Hypothalamus (tissue), 51 donors: ENCODE results near the gene TIGAR.

Source experiments
- DNase-seq, 51 donors: peaks; one replicate each; lab custom pipeline; 2025; lab: John Stamatoyannopoulos, UW

Gene TIGAR

DNA sequence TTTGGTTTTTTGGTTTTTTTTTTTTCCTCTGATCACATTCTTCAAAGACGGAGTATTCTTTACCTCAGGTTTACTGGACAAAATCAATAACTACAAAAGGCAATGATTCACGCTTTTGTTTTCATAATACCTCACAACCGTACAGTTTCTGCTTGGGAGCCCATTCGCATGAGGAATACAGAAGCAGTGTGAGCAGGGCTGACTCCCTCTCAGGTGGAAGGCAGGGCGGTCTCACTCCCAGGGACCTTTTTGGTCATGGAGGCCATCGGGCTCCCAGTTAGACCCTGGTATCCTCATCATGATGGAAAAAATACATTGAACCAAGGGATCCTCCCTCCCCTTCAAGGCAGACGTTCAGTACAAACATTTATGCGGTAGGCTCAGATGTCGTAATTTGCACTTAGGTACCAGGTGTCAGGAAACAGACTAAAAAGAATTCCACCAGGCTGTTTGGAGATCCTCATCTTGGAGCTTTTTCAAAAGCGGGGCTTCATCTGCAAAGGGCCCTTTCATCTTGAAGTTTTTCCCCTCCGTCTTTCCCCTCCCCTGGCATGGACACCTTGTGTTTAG is 19.0 kb upstream of the TIGAR start:
- DNase-seq, result no peak

DNA sequence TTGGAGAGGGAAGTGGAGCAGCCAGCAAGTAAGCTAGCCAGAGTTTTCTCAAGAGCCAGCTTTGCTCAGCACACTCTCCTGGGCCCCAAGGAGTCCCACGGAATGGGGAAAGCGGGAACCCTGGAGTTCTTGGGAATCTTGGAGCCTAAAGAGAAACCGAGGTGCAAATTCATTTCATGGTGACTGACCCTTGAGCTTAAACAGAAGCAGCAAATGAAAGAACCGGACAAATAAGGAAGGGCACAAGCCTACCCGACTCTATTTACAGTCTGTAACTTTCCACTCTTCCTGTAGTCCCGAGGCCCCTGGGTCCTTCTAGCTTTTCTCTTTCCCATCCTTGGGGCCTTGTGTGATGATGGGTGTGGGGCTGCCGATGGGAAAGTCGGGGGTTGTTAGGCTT is 18.1 kb upstream of the TIGAR start:
- DNase-seq, result no peak

DNA sequence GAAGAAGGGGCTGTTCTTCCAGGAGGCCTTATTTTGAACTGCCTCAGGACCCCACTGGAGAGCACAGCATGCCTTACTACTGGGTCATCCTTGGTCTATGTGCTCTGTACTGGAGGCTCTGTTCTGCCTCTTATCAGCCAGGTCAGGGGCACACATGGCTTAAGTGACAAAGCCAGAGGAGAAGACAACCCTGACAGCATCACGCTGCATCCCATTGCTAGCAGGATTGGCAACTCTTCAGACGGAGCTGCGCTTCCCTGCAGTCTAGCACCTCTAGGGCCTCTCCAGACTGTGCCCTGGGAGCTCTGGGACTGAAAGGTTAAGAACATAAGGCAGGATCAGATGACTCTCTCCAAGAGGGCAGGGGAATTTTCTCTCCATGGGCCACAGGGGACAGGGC is 17.3 kb upstream of the TIGAR start:
- no peak for DNase-seq

DNA sequence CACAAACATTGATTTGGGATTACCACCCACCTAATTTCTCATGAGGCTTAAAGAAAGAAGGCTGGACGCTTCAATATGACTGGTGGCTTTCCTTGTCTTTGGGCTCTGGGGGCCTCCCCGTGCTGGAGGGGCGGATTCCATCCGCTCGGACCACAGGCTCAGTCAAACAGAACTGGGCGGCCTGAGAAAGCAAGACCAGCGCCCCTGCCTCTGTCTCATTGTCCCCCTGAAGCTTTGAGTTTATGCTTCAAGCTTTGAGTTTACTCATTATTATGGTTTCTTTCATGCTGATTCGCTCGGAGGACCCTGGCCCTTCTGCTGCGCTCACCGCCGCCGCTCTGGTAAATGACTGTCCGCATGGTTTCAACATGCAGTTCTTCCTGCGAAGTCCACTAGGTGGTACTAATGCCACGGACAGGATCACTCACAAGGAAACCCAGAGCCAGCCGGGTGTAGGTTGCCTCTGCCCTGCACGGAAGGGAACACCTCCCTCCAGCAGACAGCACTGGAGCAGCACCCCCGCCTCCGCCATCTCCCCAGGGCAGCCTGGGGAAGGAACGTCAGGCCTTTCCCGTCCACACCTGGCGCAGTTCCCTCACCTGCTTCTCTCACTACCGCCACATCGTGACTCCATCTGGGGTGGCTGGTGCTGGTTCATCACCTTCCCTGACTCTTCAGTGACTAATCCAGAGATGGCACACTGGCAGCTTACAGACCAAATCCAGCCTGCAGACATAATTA is 13.2 kb upstream of the TIGAR start:
- DNase-seq, result peak in 35 of 51 donors; percentile 17 to 80 (median 46)

DNA sequence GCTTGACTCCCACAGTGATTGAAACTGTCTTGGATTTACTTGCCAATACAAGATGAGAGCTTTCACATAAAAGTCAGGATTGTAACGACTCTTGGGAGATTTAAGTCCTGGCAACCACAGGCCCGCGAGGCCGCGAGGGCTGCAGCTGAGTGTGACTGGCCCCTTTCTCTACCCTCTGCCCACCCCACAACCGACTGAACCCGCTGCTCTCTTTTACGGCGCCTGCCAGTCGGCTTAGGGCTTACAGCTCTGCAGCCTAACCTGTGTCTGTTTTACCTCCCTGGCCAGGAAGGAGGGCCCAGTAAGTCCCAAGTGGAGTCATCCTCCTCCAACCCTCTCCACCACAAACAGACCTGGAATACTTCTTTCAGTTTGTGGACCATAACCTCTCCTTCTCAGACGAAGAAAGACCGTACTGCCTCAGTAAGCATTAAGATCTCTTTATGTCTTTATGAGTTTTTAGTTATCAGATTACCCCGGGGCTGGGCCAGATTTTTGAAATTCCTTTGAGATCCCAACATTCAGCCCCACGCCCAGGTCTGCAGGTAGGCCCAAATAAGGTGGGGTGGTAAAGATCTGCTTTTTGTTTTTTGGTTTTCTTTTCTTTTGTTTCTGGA is 12.6 kb upstream of the TIGAR start:
- DNase-seq, result no peak

DNA sequence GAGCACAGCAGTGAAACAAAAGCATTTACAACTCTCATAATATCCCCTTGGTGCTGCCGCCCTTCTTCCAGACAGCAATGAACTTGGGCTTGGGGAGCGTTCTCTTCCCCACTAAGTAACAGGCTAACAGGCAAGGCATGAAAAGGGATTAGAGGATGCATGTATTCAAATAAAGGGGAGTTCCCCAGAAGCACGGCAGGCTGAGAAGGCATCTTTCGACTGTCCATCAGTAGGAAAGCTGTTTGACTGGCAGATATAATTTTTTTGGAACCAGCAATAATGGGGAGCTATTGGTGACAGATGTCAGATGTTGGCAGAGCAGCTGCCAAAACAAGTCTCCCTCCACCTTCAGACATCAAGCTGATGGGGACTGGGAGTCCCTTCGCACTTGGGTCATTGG is 9.2 kb upstream of the TIGAR start:
- no peak for DNase-seq

DNA sequence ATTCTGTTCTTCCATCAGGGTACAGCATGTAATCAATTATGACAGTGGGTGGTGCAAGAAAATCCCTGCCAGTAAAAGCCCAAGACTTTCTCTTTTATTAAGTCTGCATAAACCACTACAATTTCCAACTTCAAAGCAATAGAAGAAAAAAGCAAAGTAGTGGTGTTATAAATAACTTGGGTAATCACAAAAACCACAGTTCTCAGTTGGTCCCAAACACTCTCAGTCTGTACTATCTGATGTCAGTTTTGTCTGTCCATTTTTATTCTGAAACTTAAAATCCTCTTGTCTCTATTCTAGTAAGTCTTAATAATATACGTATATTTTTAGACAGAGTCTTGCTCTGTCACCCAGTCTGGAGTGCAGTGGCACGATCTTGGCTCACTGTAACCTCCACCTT is 8.8 kb upstream of the TIGAR start:
- no peak for DNase-seq

DNA sequence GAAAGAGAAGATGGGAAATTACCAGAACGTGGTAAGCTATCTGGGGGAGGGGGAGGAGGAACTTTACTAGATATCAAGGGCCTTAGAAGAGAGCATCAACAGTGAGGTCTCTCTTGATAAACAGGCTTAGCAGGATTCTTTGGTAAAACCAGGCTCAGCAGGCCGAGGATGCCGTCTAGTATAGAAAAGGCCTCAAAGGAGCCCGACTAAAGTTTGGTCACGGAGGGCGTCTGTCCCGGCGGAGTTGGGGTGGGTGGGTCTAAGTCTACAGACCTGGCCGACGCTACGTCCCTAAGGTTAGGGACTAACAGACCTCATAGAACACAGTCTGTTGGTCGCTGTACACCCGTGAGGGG is 538 bp upstream of the TIGAR start:
- no peak for DNase-seq

DNA sequence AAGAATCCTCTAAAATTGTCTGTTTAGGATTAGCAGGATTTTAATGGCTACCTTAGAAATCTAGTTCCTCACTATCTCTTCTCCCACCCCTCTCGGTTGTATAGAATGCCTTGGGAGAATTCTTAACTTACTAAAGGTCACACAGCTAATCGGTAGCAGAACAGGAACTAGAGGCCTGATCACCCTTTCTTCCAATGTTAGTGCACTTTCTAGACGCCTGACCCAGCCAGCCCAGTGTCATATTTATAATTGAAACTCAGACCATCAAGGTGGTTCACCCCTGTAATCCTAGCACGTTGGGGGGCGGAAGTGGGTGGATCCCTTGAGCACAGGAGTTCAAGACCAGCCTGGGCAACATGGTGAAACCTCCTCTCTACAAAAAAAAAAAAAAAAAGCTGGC is 1.7 kb downstream of the TIGAR start:
- no peak for DNase-seq

DNA sequence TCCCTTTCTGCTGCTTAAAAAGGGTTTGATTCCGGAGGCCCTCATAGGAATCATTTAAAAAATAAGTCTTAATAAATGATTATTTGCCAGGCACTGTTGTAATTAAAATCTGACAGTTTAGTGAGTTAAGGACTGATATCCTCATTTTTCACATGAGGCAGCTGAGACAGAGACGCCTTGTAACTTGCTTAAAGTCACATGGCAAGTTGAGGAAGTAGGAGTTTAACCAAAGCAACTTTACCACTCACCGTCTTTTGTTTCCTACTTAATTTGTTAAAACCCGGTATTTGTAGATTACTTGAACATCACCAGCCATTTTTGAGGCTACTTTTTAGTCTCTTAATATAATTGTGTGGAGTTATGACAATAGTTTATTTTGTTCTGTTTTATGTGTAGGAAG is 2.4 kb downstream of the TIGAR start:
- DNase-seq, result no peak

DNA sequence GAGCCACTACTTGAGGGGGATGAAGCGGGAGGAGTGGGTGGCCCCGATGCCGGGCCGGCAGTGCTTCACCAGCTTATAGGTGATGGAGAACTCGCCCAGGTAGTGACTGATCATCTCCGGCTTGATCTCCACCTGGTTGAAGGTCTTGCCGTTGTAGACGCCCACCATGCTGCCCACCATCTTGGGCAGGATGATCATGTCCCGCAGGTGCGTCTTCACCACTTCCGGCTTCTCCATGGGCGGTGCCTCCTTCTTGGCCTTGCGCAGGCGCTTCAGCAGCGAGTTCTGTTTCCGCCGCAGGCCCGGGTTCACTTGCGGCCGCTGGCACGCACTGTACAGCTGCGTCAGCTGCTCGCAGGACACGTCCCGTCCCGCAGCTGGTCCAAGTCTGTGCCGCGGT is 3.4 kb downstream of the TIGAR start:
- DNase-seq, result no peak

DNA sequence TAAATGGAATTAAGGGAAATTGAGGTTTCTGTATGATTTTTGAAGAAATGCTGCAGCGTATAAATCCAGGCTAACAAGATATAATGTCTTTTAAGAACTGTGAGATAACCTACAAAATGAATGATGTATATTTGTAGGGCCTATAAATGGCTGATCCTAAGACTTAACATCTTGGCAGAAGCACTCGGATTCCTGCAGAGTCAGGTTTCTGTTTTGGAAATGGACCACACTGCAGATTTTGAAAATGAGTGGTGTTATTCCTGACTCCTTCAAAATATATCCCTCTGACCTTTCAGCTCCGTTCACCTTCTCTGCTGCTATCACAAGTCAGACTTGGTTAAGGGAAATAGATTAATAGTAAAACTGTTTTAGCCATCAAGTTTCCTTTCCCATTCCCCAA is 5.0 kb downstream of the TIGAR start:
- no peak for DNase-seq

DNA sequence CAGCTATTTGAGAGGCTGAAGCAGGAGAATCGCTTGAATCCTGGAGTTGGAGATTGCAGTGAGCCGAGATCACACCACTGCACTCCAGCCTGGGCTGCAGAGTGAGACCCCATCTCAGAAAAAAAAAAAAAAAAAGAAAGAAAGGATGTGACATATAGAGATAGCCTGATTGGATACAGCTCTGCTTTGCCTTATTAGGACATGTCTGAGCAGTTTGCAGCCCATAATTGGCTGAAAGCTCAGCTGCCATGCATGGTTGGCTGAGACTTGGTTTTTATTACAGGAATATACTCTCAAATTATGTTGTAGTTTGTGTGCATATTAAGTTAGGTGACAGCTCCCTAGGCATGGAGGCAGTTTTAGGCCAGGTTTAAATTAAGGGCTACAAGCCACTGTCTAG is 6.3 kb downstream of the TIGAR start:
- DNase-seq, result no peak

DNA sequence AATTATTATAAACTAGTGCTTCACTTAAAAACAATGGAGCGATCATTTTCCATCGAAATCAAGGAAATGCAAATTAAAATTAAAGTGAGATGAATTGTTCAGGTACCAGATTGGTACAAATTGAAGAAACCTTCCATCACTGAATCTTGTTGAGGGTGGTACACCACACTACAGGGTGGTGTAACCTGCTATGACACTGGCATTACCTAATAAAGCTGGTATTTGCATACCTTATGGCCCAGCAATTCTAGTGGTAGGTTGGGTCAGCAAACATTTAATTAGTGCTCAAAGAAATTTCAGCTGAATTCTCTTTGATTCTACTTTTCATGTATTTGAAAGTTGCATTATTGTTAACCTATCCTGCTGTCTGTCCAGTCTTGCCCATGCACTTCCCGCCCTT is 9.2 kb downstream of the TIGAR start:
- DNase-seq, result no peak

DNA sequence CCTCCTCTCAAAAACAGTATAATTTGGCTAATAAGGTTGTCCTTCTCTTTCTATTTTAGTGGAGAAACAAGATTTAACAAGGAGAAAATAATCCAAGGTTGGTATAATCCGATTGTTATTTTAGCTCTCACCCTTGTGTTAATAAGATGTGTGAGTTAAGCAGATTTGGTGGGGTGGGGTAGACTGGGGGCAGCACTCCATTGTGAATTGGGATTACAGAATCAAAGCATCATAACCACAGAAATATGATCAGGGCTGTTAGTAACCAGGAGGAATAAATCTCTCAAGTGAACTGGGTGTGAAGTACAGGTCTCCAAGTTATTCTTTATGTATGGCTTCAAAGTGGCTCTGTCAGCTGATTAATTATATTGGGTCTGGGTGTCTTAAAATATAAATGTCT is 10.2 kb downstream of the TIGAR start:
- no peak for DNase-seq

DNA sequence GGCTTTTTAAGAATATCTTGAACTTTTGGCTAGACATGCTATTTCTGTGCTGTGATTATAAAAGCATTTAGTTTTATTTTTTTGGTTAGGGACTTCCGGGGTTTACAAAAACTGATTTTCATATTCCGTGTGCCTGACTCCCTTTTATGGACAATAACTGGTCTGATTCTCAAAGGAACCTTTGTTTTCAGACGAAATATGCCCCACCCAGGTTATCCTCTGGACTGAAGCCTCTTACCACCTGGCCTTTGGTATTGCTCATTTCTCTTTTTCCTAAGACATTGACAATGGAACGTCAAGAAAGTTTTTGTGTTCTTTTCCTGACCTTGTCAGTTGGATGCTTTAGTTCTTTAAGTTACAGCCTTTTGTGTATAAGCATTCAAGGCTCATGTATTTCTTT is 10.8 kb downstream of the TIGAR start:
- no peak for DNase-seq

DNA sequence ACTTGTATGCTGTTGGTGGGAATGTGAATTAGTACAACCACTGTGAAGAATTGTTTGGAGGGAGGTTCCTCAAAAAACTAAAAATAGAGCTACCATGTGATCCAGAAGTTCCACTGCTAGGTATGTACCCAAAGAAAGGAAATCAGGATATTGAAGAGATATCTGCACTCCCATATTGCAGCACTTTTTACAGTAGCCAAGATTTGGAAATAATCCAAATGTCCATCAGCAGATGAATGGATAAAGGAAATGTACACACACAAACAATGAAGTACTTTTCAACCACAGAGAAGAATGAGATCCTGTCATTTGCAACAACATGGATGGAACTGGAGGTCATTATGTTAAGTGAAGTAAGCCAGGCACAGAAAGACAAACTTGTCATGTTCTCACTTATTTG is 25.9 kb downstream of the TIGAR start:
- DNase-seq, result no peak

DNA sequence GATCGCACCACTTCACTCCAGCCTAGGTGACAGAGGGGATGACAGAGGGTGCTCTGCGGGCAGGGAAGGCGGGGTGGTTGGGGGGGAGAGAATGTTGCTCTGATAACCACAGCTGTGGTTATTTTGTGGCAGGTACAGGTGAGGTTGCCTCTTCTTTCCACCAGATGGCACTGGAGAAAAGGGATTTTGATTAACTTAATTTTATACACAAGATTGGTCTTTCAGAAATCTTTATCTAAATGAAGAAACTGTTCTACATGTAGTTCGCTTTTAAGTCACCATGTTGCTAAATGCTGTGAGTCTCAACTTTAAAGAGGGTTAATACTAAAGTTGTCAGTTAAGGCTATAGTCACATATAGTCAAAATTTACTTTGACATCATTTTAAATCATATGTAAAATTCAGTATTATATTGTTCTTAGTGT is 32.8 kb downstream of the TIGAR start:
- no peak for DNase-seq

DNA sequence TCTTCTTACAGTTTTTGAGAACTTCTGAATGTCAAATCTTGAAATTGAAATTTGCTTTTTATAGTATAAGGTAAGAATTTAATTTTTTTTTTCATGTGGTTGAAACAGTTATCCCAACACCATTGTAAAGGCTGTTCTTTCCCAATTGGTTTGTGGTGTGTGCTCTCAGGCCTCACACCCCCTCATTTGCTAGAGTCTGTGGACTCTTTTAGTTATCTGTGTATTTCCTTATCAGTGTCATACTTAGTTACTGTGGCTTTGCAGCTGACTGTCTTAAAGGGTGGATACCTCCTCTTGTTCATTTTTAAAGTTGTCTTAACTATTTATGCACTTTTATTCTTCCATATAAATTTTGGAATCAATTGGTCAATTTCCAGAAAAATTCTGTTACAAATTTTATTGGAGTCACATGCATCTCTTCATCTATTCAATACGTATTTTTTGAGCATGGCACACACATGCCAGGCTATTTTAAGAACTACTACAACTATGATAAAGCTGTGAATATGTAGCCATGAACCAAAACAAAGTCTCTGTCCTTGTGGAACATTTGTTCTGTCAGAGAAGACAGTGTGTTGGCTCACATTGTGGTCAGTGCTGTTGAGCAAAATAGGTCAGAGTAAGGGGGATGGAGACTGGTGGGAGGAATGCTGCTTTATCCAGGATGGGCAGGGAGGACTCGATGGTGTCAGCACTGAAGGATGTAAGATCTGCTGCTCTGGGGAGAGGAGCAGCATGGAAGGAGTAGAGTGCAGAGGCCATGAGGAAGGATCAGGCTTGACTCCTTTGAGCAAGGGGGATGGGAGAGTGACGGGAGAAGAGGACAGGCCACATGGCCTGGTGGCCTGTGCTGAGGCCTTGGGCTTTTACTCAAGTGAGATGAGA is 34.4 kb downstream of the TIGAR start:
- no peak for DNase-seq

DNA sequence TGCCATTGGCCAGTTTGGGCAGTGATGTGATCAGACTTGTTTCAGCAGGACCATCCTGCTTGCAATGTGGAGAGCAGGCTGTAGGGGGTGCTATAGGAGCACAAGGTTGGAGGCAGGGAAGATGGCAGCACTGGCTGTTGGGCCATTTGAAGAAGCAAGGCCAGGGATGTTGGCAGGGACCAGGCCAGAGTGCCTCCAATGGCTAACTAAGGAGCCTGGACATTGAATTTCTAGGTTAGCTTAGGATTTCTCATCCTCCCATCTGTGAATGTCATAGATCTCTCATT is 35.0 kb downstream of the TIGAR start:
- DNase-seq, result peak in 1 of 51 donors; percentile 2

DNA sequence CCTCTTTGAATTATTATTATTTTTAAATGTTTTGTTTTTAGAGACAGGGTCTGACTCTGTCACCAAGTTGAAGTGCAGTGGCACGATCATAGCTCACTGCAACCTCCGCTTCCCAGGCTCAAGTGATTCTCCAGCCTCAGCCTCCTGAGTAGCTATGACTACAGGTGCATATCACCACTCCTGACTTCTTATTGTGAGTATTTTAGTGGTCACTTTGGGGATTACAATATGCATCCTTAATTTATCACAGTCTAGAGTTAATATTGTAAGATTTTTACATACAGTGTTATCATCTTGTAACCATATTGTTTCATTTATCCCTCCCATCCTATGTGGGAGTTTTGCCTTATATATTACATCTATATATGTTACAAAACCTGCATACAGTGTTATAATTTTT is 45.1 kb downstream of the TIGAR start:
- no peak for DNase-seq

DNA sequence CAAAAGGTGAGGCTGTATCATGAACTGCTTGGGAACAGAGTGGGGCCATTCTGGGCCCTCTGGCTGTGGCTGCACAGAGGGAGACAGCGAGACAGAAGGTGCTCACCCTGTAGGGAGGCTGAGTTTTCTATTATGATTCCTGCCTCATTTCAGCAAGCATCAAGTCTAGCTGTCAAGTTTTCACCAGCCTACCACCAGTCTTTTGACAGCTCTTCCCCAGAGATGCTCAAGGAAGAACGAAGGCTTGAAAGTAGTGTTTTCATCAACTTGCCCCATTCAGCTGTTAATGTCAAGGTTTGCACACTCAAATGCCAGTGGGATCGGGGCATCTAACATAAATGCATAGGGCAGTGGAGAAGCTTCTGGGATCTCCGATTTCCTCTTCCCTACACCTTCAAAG is 48.5 kb downstream of the TIGAR start:
- DNase-seq, result no peak
